HUES48 (cell line): ENCODE measurements around the gene NEK10.

ENCODE experiments used
- H3K27ac ChIP-seq: one replicate; pipeline ENCODE4 v1.7.0; 2013; ENCODE audit warnings: low read depth, low read length, inconsistent platforms
- H3K27me3 ChIP-seq: 2 replicates; pipeline ENCODE4 v1.6.1; 2013; ENCODE audit warnings: mild to moderate bottlenecking, low read length; ENCODE audit not compliant: control insufficient read depth, insufficient read depth
- H3K36me3 ChIP-seq: 2 replicates; pipeline ENCODE4 v1.6.1; 2013; ENCODE audit warnings: low read length; ENCODE audit not compliant: control insufficient read depth, insufficient read depth
- H3K4me1 ChIP-seq: 2 replicates; pipeline ENCODE4 v1.6.1; 2013; ENCODE audit warnings: mild to moderate bottlenecking, low read length; ENCODE audit not compliant: control insufficient read depth, insufficient read depth
- H3K4me3 ChIP-seq: 2 replicates; pipeline ENCODE4 v1.5.1; 2013; ENCODE audit warnings: mild to moderate bottlenecking, low read depth, low read length
- H3K9ac ChIP-seq: 2 replicates; pipeline ENCODE4 v1.6.1; 2013; ENCODE audit warnings: mild to moderate bottlenecking, low read depth, low read length, moderate library complexity
- H3K9me3 ChIP-seq: 2 replicates; pipeline ENCODE4 v1.6.1; 2013; ENCODE audit warnings: low read length; ENCODE audit not compliant: control insufficient read depth, insufficient read depth

Gene NEK10

GRCh38 chr3:27208961-27209616 is 160.1 kb downstream of the NEK10 start:
- no peak overlapping the region for H3K4me3 ChIP-seq
- H3K36me3 ChIP-seq = no peaks in the 10 kb centered on the region
- peaks cover 32% of the 10 kb centered on the region for H3K4me1 ChIP-seq
- no peaks in the 10 kb centered on the region for H3K27me3 ChIP-seq
- H3K9ac ChIP-seq = no peak overlapping the region
- no peak overlapping the region for H3K27ac ChIP-seq
- no peaks in the 10 kb centered on the region for H3K9me3 ChIP-seq

GRCh38 chr3:27202959-27203358 is 166.2 kb downstream of the NEK10 start:
- Histone ChIP-seq H3K4me1 (0 out of 2 replicates have a peak, but pooled peaks cover 5% of the 10 kb centered on the region), H3K27me3 (no peaks in the 10 kb centered on the region), H3K9me3 (no peaks in the 10 kb centered on the region), H3K27ac (no peak overlapping the region), H3K36me3 (no peaks in the 10 kb centered on the region), H3K9ac (no peak overlapping the region), H3K4me3 (no peak overlapping the region)

- H3K4me1 ChIP-seq = no peaks in the 10 kb centered on the region
- no peaks in the 10 kb centered on the region for H3K36me3 ChIP-seq
- H3K9me3 ChIP-seq = peaks cover 2% of the 10 kb centered on the region
- H3K4me3 ChIP-seq = no peak overlapping the region
- no peak overlapping the region for H3K27ac ChIP-seq
- H3K27me3 ChIP-seq = no peaks in the 10 kb centered on the region
- H3K9ac ChIP-seq = no peak overlapping the region
Measured at GRCh38 chr3:27201492-27201891, 167.7 kb downstream of the NEK10 start.

GRCh38 chr3:27200721-27201489 is 168.3 kb downstream of the NEK10 start:
- Histone ChIP-seq H3K9me3 (peaks cover 5% of the 10 kb centered on the region), H3K4me3 (no peak overlapping the region), H3K36me3 (no peaks in the 10 kb centered on the region), H3K9ac (no peak overlapping the region), H3K27me3 (no peaks in the 10 kb centered on the region), H3K27ac (no peak overlapping the region), H3K4me1 (no peaks in the 10 kb centered on the region)

- Histone ChIP-seq H3K9ac (no peak overlapping the region), H3K4me1 (no peaks in the 10 kb centered on the region), H3K4me3 (no peak overlapping the region), H3K27ac (no peak overlapping the region), H3K36me3 (no peaks in the 10 kb centered on the region), H3K27me3 (no peaks in the 10 kb centered on the region), H3K9me3 (peaks cover 5% of the 10 kb centered on the region)
Measured at GRCh38 chr3:27194861-27195483, 174.2 kb downstream of the NEK10 start.

- Histone ChIP-seq H3K4me1 (no peaks in the 10 kb centered on the region), H3K9ac (no peak overlapping the region), H3K36me3 (no peaks in the 10 kb centered on the region), H3K4me3 (no peak overlapping the region), H3K9me3 (peaks cover 5% of the 10 kb centered on the region), H3K27ac (no peak overlapping the region), H3K27me3 (no peaks in the 10 kb centered on the region)
Measured at GRCh38 chr3:27193056-27193455, 176.1 kb downstream of the NEK10 start.

- Histone ChIP-seq H3K36me3 (no peaks in the 10 kb centered on the region), H3K9me3 (no peaks in the 10 kb centered on the region), H3K4me3 (no peak overlapping the region), H3K9ac (no peak overlapping the region), H3K27ac (no peak overlapping the region), H3K4me1 (no peaks in the 10 kb centered on the region), H3K27me3 (no peaks in the 10 kb centered on the region)
Measured at GRCh38 chr3:27186013-27186412, 183.2 kb downstream of the NEK10 start.

- Histone ChIP-seq H3K27ac (no peak overlapping the region), H3K9me3 (no peaks in the 10 kb centered on the region), H3K4me3 (no peak overlapping the region), H3K27me3 (no peaks in the 10 kb centered on the region), H3K9ac (no peak overlapping the region), H3K4me1 (no peaks in the 10 kb centered on the region), H3K36me3 (no peaks in the 10 kb centered on the region)
Measured at GRCh38 chr3:27185231-27185989, 183.8 kb downstream of the NEK10 start.

- H3K27ac ChIP-seq = no peak overlapping the region
- H3K4me1 ChIP-seq = no peaks in the 10 kb centered on the region
Measured at GRCh38 chr3:27184261-27184660, 184.9 kb downstream of the NEK10 start.

GRCh38 chr3:27176256-27176655 is 192.9 kb downstream of the NEK10 start:
- no peaks in the 10 kb centered on the region for H3K27me3 ChIP-seq
- H3K36me3 ChIP-seq = no peaks in the 10 kb centered on the region
- no peaks in the 10 kb centered on the region for H3K4me1 ChIP-seq
- H3K9ac ChIP-seq = no peak overlapping the region
- H3K9me3 ChIP-seq = no peaks in the 10 kb centered on the region
- H3K27ac ChIP-seq = no peak overlapping the region
- H3K4me3 ChIP-seq = no peak overlapping the region

More at GRCh38 chr3:27184261-27184660, 184.9 kb downstream of the NEK10 start:
- no peaks in the 10 kb centered on the region for H3K9me3 ChIP-seq
- H3K9ac ChIP-seq = no peak overlapping the region
- H3K36me3 ChIP-seq = no peaks in the 10 kb centered on the region
- H3K4me3 ChIP-seq = no peak overlapping the region
- H3K27me3 ChIP-seq = no peaks in the 10 kb centered on the region
